Measurements from ENCODE around the gene STIM1.
"Not testable (repeated sequence)": the region's sequence is repeated elsewhere in the genome, so short reads cannot be mapped to it uniquely, and the experiment has no call there.

STIM1 gene

GRCh38 chr11:4084406-4085125, 229.1 kb downstream of the STIM1 start:
- no peak for DNase-seq

- DNase-seq: no peak
Measured at GRCh38 chr11:4085575-4085974, 230.1 kb downstream of the STIM1 start.

- no peak for DNase-seq
Measured at GRCh38 chr11:4086575-4087353, 231.3 kb downstream of the STIM1 start.

DNA sequence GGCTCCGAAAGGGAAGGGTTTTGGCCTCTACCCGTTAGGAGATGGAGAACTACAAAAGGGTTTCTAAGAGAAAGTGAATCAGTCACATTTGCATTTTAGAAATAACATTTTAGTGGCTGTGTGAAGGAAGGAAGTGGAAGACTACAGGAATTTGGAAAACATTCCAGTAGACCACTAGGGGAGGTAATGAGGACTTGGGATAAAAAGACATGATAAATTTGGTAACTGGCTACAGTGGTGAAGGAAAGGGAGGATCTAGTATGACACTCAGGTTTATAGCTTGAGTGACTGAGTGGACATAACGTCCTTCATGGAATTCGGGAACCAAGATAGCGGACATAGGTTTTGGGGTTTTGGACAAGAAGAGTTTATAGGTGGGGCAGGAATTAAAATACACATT, 232.1 kb downstream of the STIM1 start:
- DNase-seq: no peak

- no peak for DNase-seq
Measured at GRCh38 chr11:4090258-4090657, 234.8 kb downstream of the STIM1 start.

DNA sequence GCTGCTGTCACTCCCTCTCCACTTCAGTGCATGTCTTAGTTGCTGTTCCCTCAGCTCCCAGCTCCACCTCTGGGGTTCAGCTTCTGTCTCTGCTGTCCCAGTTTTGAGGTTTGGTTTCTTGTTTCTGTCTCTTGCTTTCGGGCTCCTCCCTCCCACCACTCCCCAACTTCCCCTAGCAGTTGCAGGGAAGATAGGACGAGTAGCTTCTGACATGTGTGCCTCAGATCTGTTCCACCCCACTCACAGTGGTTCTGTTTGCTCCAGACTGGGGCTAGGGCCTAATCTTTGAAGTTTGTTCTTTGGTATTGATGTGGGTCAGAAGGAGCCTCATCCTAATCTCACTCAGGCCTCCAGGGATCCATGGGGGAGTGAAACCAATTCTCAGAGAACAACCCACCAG, 236.6 kb downstream of the STIM1 start:
- no peak for DNase-seq

- DNase-seq: no peak
Measured at GRCh38 chr11:4093519-4094347, 238.3 kb downstream of the STIM1 start.

GRCh38 chr11:4094348-4095291, 239.2 kb downstream of the STIM1 start, which contains the start of gene RRM1:
Gene RRM1 (plus strand): TSS chr11:4094799. CDS start chr11:4095013, 214 bp downstream.
- DNase-seq: peak; percentile 93

DNA sequence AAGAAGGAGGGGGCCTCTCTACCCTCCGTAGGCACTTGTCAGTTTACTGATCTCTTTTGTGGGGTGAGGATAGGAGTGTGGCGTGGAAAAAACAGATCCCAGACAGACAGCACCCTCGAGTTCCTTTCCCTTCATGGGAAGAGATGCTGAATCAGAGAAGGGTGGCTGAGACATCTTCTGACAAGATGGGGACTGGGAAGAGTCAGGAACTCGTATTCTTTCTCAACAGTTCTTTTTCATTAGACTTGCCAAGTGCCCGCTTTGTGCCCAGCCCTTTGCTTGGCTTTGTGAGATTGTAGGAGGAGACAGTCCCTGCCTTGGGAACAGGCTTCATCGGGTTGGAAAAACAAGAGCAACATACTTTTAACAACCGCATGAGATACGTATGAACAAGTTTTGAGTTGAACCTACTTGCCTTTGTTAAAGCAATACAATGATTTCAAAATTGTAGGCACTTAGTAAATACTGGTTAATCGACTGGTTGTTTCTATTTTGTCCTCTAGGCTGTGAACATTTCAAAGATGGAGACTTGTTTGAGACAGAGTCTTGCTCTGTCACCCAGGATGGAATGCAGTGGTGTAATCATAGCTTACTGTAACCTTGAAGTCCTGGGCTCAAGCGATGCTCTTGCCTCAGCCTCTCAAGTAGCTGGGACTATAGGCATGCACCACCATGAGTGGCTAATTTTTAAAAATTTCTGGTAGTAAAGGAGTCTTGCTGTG, 240.2 kb downstream of the STIM1 start:
- DNase-seq: no peak

- DNase-seq: no peak
Measured at GRCh38 chr11:4098026-4098621, 242.7 kb downstream of the STIM1 start.

- DNase-seq: no peak
Measured at GRCh38 chr11:4102711-4103110, 247.2 kb downstream of the STIM1 start.

DNA sequence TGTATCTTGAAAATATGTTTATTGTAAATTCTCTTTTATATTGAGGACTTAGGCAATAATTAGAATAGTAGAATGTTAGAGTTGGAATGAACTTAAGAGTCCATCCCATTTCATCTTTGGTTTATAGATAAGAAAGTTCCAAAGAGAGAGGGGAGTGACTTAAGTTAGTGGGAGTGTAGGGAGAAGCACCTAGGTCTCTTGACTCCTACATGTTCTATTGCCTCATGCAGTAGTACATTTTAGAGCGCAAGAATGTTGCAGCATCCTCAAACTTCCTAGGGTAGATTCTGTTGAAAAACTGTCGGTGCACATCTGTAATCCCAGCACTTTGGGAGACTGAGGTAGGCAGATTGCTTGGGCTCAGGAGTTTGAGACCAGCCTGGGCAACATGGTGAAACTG, 247.8 kb downstream of the STIM1 start:
- no peak for DNase-seq

DNA sequence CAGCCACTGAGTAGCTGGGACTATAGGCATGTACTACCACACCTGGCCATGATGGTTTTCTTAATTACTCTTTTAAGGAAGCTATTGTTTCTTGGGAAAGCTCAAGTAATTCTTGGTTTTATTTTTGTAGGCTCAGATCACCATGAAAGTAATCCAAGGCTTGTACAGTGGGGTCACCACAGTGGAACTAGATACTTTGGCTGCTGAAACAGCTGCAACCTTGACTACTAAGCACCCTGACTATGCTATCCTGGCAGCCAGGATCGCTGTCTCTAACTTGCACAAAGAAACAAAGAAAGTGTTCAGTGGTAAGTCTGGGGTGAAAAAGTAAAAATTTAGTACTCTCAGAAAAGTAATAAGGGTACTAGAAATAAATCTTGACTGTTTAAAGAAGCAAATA, 250.5 kb downstream of the STIM1 start:
- DNase-seq: no peak

DNA sequence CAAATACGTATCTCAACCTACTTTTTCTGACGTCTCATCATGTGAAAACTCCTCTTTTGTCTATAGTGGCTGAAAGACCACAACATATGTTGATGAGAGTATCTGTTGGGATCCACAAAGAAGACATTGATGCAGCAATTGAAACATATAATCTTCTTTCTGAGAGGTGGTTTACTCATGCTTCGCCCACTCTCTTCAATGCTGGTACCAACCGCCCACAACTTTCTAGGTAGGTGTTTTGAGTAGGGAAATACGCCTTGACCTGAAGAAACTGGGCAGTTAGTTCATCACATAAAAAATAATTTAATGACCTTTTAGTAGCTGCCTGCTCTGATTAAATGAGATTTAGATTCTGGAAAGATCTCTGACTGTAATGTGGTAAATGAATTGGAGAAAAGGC, 256.4 kb downstream of the STIM1 start:
- DNase-seq: no peak

DNA sequence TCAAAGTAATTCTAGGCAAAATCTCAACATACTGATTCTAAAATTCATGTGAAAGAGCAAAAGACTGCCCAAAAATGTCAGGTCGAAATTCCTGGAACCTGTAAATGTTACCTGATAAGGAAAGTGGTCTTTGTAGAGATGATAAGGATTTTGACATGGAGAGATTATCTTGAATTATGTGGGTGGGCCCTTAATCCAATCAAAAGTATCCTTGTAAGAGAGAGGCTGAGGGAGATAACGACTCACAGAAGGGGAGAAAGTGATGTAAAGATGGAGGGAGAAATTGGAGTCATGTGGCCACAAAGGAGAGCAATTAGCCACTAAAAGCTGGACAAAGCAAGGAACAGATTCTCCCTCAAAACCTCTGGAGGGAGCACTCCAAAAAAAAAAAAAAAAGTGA, 259.7 kb downstream of the STIM1 start:
- no peak for DNase-seq

- DNase-seq: no peak
Measured at GRCh38 chr11:4118107-4118506, 262.6 kb downstream of the STIM1 start.

DNA sequence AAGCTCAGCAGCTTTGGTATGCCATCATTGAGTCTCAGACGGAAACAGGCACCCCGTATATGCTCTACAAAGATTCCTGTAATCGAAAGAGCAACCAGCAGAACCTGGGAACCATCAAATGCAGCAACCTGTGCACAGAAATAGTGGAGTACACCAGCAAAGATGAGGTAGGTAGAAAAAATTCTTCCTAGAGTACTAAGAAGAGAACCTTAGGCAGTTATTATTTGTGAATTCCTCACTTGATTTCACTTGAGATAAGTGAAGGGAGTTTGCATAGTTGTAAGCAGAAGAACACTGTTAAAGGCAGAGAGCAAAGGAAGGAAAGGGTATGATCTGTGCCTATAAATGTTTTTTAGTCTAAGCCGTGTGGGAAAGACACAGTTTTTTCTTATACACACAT, 267.8 kb downstream of the STIM1 start:
- no peak for DNase-seq

GRCh38 chr11:4125141-4125540, 269.7 kb downstream of the STIM1 start:
- no peak for DNase-seq

DNA sequence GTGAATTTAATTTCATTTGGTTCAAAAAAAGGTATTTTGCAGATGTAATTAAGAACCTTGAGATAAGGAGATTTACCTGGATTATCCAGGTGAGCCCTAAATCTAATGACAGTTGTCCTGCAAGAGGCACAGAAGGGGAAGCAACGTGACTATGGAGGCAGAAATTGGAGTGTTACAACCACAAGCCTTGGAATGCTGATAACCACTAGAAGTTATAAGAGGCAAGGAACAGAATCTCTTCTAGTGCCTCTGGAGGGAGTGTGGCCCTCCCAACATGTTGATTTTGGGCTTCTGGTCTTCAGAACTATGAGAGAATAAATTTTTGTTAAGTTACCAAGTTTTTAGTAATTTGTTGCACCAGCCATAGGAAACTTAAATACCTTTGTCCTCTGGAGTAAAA, 271.9 kb downstream of the STIM1 start:
- no peak for DNase-seq

- not testable (repeated sequence) for DNase-seq
Measured at GRCh38 chr11:4130219-4130618, 274.8 kb downstream of the STIM1 start.

GRCh38 chr11:4134806-4135205, 279.3 kb downstream of the STIM1 start:
- no peak for DNase-seq

Data from NCI-H2081 treated with DMSO at 0.1 percent for 48 hours (cell line).